HCEC 1CT (cell line): ENCODE results near the gene TMEM258.
A peak's percentile ranks its signal among the peaks of the same experiment; 100 is the strongest.

Experiments used
- DNase-seq: peaks from one replicate; pipeline ENCODE4 v3.0.0-alpha.2; 2017

Gene TMEM258

DNA sequence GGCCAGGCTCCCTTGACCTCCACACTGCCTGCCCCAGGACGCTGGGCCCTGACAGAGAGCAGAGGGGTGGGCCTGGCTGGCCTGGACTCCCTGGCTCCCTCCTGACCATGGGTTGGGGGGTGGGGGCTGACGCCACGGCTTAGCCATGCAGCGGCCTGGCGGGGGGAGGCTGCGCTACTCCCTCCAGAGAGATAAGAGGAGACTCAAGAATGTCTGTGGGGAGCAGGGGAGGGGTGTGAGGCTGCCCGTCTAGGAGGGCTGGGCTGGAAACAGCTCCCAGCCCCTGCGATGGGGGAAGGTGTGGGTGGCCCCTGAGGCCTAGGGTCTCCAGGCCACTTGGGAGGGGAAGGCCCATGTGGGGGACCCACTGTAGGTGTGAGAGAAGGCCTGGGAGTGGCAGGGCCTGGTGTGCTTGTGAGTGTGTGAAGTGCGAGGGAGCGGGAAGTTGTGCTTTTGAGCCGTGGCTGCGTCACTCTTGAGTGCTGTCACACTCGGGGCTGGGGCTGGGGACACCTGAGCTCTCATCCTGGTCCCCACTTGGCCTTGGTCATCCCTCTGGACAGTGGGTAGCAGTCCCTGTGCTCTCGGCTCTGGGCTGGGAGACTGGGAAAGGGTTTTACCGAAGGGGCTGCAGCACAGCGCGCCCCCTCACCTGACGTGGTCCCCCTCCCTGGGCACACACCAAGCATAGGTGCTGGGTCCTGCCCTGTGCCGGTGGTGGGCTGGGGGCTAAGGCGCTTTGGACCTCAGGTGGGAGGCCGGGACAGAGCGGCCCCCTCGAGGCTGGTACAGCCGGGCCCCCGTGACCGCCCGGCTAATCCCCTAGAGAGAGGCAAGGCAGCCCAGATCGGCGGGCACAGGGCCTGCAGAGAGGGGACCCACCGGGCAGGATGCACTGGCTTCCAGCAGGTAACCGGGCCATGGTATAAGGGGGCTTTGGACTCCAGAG is 37.6 kb downstream of the TMEM258 start:
- DNase-seq, result no peak

DNA sequence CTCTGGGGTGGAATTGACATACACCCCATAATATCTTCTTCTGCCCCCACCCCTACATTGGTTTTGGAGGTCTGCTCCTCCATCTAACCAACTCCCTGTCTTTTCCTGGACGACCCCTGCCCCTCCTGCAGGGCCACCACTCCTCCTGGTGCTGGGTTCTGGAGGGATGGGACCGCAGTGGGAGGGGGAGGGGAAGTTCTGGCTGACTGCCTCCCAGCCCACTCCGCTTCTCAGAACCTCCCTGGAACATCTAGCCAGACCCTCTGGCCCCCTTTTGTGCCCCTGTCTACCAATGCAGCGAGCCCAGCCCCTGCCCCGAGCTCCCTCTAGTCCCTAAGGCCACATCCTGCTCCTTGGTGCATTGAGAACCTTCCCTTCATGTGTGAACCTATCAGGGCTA is 38.7 kb downstream of the TMEM258 start:
- no peak for DNase-seq

DNA sequence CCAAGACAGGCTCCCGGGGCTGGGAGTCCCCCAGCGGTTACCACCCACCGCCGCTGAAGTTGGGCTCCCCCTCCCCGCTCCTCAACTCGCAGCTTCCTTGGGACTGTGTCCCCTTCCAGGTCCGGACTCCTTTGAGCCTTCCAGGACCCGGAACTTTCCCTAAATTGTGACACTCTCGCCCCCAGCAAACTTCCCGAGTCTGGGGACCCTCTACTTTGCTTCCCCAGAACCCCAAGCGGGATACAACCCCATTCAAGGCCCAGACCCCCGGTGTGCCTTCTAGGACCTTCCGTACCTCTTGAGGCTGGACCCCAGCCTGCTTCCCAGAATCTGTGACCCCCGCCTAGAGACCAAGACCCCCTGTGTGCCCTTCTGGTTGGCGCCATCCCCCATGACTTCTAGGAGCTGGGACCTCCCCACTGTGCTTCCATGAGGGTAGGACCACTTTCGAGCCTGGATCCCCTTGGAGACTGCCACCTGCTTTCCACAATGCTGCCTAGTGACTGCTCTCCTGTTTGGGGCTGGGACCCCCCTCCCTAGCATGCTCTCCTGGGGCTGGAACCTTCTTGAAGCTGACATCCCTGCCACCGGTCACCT is 39.4 kb downstream of the TMEM258 start:
- DNase-seq, result no peak

DNA sequence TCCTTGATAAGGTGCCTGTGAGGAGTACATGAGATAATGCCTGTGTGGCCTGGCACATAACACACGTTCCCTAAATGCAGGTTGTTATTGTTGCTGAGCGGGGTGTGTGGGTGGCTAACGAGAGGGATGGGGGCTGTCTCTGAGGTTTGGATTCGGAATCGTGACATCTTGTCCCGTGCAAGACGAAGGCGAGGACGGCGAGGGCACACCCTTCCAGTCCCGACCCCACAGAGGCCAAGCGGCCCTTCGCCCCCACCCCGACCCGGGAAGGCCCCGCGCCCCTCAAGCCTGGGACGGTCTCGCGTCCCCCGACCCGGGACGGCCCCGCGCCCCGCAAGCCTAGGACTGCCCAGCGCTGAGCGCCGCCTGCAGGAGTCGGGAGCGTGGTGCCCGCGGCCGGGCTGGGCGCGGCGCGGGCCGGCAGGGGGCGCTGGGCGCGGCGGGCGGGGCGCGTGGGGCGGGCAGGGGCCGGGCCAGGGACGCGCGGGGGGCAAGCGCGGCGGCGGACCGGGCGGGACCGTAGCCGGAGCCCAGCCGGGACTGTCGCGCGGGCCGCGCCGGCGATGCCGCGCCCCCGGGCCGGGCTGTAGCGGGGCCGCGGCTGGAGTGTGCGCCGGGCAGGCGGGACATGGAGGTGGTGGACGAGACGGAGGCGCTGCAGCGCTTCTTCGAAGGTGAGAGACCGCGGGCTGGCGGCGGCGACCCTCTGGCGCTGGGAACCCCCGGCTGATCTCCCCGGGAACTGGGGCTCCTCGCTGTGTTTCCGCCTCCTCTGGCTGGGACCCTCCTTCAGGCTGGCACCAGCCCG is 40.1 kb downstream of the TMEM258 start, which contains the start of gene MYRF:
MYRF (plus strand) TSS at position 520 of the 808 bp plus-strand sequence; CDS start at position 629, 109 bp downstream.
- DNase-seq, result no peak

DNA sequence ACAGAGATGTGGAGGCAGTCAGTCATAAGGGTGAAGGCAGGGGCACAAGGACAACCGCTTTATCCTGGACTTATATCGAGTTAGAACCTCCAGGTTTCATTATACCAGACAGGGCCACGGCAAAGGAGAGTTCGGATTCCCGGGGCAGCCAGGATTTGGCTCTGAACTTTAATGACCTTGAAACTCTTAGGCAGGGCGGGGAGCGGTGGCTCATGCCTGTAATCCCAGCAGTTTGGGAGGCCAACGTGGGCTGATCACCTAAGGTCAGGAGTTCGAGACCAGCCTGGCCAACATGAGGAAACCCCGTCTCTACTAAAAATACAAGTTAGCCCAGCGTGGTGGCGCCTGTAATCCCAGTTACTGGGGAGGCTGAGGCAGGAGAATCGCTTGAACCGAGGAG is 41.0 kb downstream of the TMEM258 start:
- DNase-seq, result no peak

DNA sequence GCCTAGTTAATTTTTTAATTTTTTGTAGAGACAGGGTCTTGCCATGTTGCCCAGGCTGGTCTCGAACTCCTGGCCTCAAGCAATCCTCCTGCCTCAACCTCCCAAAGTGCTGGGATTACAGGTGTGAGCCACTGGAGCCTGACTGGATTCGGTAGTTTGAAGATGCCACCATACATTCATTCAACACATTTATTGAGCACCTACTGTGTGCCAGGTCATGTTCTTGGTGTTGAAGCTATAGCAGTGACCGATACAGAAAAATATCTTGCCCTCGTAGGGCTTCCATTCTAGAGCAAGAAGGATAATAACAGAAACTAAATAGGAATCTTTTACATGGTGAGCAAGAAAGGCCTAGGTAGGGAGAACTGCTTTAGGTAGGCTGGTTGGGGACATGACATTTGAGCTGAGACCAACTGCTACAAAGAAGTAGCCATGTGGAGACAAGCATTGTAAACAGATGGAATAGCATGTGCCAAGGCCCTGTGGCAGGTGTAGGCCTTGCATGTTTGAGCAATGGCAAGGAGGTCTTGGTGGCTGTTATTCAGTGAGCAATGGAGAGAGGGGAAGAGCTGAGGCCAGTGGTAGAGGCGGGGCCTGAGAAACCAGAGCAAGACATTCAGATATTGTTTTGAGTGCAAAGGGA is 41.6 kb downstream of the TMEM258 start:
- DNase-seq, result no peak

DNA sequence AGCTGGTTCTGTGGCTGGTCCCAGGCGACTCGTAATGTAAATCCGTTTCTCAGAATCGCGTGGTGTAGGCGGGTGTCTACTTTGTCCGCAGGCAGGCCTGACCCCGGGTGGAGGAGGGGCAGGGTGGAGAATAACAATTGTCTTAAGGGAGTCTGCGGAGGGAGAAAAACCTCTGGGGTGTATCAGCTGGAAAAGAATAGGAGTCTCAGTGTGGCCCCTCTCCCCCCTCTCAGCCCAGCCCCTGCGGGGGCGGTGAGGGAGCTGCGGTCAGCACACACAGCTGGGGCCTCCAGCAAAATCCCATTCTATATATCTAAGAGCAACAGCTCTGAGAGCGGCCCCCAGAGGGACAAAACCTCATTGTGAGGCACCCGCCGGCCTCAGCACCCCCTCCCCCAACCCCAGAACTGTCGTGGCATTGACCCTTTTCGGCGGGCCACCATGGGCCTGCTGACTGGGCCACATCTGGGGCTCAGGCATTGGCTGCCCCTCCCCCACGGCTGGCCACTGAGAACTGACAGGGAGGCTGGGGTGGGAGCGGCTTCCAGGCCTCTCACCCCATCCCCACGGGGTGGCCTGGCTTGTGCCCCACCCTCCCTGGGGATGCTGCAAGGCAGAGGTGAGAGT is 42.7 kb downstream of the TMEM258 start:
- no peak for DNase-seq

DNA sequence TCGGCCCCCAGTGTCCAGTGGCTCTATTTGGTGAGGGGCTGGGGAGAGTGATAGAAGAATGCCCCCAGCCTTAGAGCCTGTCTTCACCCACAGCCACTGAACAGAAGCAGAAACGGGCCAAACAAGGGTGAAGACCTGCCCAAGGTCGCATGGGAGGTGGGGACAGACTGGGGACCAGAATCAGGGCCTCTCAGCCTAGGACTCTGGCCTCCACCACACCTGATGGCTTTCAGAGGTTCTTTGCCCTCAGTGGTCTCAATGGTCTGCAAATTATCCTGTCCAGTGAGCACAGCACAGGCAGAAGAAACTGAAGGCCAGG is 44.5 kb downstream of the TMEM258 start:
- DNase-seq, result no peak

DNA sequence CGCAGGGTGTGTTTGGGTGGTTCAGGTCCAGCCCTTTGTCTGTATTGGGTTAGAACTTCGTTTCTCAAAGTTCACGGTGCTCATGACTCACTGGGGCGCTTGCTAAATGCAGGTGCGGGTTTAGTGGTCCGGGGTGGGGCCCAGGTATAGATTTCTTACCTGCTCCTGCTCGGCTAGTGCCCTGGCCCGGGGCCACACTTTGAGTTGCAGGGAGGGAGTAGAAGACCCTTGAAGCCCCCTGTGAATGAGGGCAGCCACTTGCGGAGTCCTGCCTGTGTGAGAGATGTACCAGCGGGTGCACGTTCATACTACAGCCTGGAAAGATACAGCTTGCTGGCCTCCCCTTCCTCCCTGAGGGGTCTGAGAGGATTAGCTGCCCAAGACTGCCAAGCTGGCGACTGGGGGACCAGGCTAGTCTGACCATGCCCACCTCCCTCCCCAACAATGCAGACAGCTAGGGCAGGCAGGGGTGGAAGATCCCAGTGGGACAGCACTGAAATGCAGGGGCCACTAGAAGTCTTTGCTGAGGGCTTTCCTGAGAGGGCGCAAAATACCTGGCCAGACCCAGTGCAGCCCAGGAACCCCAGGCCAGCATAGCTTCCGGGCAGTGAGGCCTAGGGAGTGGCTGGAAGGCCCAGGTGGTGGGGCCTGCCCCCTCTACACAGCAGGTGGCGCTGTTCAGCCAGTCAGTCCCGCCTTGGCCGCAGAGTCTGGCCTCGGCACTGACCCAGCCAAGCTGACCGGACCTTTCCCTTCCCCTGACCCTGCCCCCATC is 45.0 kb downstream of the TMEM258 start:
- DNase-seq, result peak; percentile 55

DNA sequence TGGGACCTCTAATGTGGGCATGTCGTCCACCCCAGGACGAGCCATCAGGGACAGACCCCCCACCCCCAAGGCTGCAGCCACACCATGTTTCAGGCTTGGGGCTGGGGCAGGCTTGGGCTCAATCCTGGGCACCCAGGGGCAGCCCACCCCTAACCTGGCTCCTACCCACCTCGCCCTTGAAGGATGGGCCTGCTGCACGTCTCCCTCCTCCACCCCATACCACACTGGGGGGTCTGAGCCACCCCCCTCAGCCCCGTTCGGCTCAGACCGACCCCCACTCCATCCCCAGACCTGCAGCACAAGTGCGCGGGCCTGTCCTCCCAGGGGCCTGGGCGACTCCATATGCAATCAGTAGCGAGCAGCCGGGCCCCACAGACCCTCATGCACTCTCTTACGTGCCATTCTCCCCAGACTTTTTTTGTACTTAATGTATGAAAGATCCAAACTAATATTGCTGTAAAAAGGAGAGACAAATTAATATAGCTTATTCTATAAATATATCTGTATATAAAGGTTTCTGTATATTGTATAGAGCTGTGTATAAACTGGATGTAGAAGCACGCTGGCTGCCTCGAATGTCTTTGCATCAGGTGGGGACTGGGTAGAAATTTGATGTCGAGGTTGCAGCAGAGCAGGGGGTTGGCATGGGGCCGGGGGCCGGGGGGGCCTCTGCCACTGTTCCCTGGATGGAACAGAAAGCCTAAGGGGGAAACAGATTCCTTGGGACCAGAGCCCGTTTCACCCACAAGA is 45.8 kb downstream of the TMEM258 start:
- DNase-seq, result no peak

DNA sequence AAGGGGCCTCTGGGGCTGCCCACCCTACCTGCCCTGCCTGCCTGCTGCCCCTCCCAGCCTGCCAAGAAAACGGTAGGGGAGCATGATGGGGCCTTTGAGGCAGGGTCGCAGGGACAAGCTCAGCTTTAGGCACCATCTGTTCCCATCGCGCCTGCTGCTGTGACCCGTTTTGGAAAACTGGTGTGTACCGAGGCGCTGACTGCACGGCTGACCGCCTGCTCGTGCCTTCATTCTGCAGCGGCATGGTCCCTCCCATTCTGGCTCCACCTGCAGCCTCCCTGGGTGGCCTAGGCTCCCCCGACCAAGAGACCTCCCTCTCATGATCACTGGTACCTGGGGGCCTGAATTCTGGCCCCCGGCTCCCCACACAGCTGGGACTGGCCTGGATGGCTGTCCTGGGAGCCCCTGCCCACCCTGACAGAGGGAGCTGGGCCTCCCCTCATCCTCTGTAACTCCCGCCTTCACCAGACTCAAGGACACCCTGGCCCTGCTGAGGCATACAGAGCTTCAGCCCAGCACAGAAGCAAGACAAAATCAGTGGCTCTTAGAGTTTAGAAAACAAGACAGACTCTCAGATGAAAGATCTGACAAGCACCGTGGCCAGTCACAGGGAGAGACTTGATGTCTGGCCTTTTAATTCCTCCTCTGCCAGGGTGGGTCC is 46.5 kb downstream of the TMEM258 start:
- no peak for DNase-seq

DNA sequence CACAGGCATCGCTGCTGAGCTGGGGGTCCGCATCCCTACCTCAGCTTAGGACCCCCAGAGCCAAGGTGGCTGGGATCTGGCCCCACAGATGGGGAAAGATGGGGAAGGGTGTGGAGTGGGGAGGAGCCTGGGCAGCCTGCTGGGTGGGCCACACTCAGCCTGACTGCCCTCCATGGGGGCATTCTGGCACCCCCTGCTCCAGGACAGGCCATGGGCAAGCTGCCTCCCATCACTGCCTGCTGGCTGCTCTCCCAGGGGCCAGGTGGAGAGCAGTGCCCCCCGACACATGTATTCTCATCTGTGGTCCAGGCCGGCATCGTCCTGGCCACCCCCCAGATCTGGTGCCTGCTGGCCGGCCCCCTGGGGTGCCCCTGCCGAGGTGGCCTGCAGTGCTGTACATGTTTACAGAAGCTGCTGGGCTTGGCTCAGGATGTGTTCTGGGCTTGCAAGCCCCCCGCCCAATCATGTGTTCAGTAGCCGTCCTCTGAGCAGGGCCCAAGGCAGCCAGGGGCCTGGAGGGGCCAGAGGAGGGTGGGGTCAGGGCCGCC is 47.7 kb downstream of the TMEM258 start:
- DNase-seq, result no peak

DNA sequence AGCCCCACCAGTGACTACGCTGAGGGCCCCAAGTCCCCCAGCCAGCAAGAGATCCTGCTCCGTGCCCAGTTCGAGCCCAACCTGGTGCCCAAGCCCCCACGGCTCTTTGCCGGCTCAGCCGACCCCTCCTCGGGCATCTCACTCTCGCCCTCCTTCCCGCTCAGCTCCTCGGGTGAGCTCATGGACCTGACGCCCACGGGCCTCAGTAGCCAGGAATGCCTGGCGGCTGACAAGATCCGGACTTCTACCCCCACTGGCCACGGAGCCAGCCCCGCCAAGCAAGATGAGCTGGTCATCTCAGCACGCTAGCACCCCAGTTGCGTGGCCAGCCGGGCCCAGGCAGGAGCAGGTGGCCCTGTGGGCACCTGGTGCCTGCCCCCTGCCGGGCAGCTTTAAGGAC is 48.2 kb downstream of the TMEM258 start:
- no peak for DNase-seq

DNA sequence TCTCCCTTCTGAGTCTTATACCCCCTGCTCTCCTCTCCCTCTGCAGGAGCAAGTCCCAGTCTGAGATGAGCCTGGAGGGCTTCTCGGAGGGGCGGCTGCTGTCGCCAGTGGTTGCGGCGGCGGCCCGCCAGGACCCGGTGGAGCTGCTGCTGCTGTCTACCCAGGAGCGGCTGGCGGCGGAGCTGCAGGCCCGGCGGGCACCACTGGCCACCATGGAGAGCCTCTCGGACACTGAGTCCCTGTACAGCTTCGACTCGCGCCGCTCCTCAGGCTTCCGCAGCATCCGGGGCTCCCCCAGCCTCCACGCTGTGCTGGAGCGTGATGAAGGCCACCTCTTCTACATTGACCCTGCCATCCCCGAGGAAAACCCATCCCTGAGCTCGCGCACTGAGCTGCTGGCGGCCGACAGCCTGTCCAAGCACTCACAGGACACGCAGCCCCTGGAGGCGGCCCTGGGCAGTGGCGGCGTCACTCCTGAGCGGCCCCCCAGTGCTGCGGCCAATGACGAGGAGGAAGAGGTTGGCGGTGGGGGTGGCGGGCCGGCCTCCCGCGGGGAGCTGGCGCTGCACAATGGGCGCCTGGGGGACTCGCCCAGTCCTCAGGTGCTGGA is 48.8 kb downstream of the TMEM258 start:
- DNase-seq, result no peak

DNA sequence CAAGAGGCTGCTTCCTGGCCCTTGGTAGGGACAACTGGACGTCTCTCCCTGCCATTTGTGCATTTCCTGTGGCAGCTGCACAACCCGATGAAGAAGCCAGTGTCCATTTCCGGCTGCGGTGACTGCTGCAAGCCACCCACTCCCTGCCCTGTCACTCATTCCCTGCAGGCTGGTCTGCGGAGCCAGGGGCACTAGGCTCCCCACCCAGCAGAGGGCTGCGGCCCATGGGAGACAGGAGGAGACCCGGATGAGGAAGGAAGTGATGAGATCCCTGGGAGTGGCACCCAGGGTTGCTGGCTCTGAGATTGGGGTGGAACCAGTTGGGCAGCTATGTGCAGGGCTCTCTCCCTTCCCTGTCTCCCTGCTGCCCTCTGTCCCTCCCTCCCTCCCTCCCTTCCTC is 50.0 kb downstream of the TMEM258 start:
- DNase-seq, result no peak

DNA sequence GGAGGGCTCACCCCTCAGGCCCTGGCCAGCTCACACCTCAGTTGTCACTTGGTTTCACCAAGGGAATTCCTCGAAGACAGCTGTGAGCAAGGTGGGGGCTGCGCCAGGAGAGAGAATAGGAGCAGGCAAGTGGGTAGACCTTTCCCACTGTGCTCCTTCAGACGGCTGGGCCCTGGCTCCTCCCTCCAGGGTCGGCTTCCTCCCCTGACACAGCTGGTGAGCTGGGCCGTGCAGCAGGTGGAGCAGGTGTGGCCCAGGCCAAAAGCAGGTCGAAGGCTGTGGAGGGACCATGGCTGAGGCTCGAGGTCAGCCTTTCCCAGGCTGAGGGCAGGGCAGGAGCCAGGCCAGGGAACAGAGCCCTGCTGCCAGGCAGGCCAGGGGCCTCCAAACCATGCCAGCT is 52.4 kb downstream of the TMEM258 start:
- DNase-seq, result no peak

DNA sequence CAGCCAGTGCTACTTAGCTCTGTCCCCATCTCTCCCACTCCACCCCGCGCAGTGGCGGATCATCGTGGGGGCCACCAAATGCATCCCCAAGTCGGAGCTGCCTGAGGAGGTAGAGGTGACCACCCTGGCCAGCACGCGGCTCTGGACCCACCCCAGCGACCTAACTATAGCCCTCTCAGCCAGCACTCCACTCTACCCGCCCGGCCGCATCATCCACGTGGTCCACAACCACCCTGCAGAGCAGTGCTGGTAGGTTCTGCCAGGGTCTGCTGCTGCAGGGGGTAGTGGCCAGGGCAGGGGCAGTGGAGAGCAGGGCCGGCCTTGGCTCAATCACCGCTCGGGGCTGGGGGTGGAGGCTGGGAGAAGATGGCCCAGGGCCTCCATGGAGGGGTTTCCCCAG is 53.0 kb downstream of the TMEM258 start:
- DNase-seq, result no peak
